AML-193 (cell line): ENCODE measurements around the gene DISP2.

Source experiments
- DNase-seq, 2 experiments: peaks; one replicate each; lab custom pipeline; 2025; lab: John Stamatoyannopoulos, UW

Gene DISP2

DNA sequence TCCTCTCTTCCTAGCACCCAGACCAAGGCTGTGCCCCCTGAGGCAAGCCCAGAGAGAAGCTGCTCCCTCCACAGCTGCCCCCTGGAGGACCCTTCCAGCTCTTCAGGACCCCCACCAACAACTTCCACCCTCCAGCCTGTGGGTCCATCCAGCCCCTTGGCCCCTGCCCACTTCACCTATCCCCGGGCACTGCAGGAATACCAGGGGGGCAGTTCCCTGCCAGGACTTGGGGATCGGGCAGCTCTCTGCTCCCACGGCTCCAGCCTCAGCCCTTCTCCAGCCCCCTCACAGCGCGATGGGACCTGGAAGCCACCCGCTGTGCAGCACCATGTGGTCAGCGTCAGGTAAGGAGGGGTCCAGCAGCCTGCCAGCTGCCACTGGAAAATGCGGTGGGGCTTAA, 5.6 kb downstream of the DISP2 start:
- DNase-seq: no peak

DNA sequence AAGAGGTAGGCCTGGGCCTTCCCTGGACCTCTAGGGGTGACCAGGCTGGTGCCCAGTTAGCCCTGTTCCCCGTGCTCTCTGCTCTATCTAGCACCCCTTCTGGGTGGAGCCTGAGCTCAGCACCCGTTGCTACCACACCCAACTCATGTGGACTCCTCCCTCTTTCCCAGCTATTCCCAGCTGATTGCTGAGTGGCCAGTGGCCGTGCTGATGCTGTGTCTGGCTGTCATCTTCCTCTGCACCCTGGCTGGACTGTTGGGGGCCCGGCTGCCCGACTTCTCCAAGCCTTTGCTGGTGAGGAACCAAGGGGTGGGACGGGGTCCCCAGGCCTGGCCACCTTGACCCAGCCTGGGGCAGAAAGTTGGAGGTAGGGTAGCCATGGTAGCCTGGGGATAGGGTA, 6.2 kb downstream of the DISP2 start:
- DNase-seq: no peak

GRCh38 chr15:40365016-40365415, 7.0 kb downstream of the DISP2 start:
- no peak for DNase-seq

DNA sequence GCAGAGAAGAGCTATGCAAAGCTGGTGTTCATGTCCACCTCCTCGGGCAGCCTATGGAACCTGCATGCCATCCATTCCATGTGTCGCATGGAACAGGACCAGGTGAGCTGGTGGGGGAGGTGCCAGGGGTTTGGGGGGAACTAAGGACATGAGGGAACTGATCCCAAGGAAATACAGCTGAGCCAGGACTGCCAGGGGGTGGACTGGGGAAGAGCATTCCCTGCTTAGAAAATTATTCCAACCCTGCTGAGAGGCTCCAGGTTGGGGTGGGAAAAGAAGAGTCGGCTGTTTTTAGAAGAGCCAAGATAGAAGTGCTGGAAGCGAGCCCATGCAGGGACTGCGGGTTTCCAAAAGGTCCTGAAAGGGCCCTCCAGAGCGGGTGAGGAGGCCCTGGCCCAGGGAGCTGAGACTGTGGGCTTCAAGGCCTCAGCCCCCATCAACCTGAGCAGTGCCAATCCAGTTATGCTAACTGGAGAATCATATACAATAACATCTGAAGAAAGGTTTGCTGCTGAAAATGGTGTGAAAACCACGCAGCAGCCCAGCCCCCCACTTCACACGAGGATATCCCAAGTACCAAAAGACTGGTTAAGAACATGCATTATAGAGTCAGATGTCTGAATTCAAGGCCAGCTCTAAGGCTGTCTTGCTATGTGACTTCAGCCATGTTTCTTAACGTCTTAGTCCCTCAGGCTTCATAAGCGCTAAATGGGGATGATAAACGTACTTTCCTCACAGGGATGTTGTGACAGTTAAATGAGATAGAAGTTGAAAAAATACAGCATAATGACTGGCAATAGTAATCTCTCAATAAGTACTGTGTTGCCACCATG, 7.8 kb downstream of the DISP2 start:
- DNase-seq: no peak

- no peak for DNase-seq
Observed at GRCh38 chr15:40366457-40367370, 8.7 kb downstream of the DISP2 start.

- DNase-seq: no peak
Observed at GRCh38 chr15:40367371-40367685, 9.3 kb downstream of the DISP2 start.

GRCh38 chr15:40367686-40368611, 9.9 kb downstream of the DISP2 start:
- DNase-seq: peak; percentile 92

GRCh38 chr15:40368719-40369473, 10.9 kb downstream of the DISP2 start:
- DNase-seq: no peak

DNA sequence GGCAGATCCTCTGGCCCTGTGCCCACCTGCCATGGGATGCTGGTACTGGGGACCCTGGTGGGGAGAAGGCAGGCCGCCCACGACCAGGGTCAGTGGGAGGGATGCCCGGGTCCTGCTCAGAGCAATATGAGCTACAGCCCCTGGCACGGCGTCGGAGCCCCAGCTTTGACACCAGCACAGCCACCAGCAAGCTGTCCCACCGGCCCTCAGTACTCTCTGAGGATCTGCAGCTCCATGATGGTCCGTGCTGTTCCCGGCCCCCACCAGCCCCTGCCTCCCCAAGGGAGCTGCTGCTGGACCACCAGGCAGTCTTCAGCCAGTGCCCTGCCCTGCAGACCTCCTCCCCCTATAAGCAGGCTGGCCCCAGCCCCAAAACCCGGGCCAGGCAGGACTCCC, 11.5 kb downstream of the DISP2 start:
- no peak for DNase-seq

- no peak for DNase-seq
Observed at GRCh38 chr15:40369971-40370370, 12.0 kb downstream of the DISP2 start.

DNA sequence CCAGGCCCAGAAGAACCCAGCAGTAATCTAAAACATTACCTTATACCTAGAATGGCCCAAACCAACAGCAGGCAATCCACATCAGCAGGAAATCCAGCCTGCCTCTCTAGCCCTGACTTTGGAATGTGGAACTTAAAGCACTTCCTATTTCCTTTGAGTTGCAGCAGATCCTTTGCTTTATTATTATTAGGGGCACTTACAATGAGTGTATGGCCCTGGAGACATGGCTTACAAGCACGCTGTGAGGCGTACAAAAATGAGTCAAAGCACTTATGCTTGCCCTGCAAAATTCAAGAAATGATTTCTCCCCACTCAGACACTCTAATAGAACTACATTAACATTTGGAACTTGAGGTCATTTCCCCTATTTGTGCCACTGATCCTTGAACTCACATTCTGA, 15.0 kb downstream of the DISP2 start:
- DNase-seq: no peak

- no peak for DNase-seq
Observed at GRCh38 chr15:40377606-40378005, 19.6 kb downstream of the DISP2 start.

GRCh38 chr15:40379374-40379773, 21.4 kb downstream of the DISP2 start:
- DNase-seq: no peak

DNA sequence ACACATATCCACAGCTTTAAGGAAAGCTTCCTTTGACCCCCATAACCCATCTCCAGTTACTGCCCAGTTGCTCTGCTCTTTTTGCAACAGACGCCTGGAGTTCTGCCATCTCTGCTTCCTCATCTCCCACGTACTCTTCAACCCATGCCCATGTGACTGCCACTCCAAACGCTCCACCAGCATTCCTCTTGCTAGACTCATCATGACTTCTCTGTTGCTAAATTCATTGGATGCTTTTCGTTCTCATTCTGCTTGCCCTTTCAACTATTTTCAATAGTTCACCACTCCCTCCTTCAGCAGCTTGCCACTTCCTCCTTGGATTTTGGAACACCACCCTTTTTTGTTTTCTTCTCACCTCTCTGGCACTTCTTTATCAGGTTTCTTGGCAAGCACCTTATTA, 21.8 kb downstream of the DISP2 start:
- DNase-seq: peak in 1 of 2 experiments; percentile 5

DNA sequence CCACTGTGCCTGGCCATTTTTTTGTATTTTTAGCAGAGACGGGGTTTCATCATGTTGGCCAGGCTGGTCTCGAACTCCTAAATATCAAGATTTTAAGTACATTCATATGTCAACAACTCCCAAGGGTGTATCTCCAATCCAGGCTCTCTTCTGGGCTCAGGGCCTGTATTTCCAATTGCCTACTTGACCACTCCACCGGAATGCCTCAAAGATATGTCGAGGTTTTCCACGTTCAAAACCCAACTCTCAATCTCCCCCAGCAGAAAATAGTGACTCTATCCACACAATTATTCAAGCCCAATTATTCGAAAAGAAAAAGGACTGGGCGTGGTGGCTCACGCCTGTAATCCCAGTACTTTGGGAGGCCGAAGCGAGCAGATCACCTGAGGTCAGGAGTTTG, 22.6 kb downstream of the DISP2 start:
- DNase-seq: no peak

DNA sequence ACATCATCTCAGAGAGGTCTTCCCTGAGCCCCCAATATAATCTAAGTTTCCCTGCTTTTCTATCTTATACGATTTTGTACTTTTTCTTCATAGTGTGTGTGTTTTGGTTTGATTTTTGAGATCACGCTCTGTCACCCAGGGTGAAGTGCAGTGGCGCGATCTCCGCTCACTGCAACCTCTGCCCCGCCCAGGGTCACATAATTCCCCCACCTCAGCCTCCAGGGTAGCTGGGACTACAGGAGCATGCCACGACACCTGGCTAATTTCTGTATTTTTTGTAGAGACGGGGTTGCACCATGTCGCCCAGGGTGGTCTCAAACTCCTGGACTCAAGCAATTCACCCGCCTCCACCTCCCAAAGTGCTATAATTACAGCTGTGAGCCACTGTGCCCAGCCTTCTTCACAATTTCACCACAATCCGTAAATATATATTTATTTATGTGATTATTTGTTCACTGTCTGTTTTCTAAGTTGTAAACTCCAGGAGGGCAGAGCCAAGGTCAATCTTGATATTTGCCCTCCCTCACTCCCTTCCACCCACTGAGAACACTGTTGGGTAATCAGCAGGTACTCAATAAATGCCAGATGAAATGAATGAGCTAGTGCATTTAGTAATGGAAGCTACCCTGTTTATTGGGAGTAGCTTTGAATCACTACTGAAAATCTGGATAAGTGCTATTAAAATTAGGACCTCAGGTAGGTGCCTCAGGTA, 24.0 kb downstream of the DISP2 start:
- no peak for DNase-seq

GRCh38 chr15:40382580-40383456, 24.8 kb downstream of the DISP2 start, which contains the start of gene KNSTRN:
Gene KNSTRN (plus strand): TSS chr15:40382721. CDS start chr15:40382836, 115 bp downstream.
- DNase-seq: peak; percentile 90 to 91

GRCh38 chr15:40386480-40386879, 28.5 kb downstream of the DISP2 start:
- no peak for DNase-seq
